ENCODE data around the gene ZNF805.
"Not testable (repeated sequence)": the region's sequence is repeated elsewhere in the genome, so short reads cannot be mapped to it uniquely, and the experiment has no call there.

Gene ZNF805

DNA sequence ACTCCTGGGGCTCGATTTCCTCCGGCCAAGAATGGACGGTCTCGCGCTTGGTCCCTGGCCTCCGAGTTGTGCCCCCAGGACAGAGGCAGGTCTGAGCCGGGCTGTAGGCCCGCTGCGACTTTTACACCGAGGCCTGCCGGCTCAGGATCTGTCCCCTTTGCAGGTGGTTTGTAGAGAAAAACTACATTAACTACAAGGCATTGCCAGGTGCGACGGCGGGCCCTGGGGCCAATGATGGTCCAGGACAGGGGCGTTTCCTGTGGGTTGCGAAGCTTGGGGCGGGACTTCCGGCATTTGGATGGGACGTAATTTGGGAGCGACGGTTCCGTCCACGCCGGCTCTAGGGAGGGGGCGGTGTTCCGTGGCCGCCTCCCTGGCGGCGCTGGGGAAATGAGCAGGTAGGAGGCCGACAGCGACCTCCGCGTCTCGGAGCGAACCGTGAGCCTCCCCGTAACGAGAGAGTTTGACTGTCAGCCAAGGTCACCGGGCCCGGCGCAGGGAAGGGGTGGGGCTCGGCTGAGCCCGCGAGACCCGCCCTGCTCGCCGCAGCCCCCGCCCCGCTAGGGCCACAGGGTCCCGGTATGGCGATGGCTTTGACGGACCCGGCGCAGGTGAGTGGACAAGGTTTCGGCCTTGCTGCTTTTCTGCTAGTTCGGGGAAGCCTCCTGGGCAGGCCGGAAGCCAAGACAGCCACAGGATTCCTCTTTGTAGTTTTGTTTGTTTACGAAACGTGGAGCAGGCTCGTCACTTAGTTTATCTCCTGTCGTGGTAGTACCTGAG lies at the start of gene ZNF805:
Gene ZNF805 (plus strand): TSS at position 322 of the 780 bp plus-strand sequence. CDS start 260 bp downstream, at position 582.
- no peak for FAIRE-seq

DNA sequence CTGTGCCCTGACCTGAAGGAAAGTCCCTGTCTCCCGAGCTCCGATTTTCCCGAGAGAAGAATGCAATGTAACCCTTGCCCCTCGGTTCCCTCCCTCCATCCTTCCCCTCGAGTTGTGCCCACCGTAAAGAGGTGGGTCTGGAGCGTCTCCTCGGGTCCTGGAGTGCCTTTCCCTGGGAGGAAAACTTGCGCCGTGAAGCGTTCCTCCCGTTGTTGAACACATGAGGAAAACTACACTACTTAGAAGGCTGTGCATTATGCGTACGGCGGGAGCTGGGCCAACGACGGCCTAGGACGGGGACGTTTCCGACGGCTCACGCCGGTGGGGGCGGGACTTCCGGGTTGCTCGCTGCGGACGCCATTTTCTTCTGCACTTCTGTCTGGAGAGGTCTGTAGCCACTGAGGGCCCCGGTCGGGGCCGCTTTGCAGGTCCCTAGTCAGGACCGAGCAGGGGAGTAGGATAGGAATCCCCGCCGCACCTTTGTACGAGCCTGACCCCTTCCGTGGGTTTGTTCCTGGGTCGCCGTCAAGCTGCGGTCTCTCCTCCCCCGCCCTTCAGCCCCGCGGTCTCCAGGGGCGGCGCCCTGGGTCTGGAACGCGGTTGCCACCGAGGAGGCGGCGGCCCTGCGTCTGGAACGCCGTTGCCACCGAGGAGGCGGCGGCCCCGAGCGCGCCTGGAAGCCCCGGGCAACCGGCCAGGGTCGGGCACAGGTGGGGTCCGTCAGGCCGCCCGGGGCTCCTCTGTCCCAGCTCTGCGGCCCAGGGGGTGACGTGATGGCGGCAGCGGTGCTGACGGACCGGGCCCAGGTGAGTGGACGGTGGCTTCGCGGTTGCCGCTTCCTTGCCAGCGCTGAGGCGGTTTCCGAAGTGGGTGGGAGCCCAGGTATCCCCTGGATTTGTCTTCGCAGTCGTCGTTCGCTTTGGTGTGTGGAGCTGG lies 49.0 kb upstream of the ZNF805 start, which contains the start of gene ZNF264:
Gene ZNF264 (plus strand): TSS at position 360 of the 936 bp plus-strand sequence. CDS start 414 bp downstream, at position 774.
- FAIRE-seq: no peak

DNA sequence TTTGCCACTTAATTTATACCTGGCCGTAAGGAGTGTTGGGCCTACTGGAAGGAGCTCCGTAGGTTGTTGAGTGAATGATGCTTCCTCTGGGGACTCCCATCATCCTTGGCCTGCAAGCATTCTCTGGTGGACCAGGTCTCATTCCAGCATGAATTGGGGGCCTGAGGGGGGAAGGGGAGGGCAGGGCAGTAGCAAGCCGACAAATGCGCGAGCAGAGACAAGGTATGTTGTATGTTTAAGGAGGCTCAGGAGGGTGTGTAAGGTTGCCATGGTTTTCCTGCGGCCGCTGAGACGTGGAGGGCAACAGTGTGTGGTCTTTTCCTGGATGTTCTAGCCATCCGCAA lies 48.4 kb upstream of the ZNF805 start:
- no peak for FAIRE-seq

- FAIRE-seq: no peak
These were observed 47.4 kb upstream of the ZNF805 start for GRCh38 chr19:57192993-57193392.

DNA sequence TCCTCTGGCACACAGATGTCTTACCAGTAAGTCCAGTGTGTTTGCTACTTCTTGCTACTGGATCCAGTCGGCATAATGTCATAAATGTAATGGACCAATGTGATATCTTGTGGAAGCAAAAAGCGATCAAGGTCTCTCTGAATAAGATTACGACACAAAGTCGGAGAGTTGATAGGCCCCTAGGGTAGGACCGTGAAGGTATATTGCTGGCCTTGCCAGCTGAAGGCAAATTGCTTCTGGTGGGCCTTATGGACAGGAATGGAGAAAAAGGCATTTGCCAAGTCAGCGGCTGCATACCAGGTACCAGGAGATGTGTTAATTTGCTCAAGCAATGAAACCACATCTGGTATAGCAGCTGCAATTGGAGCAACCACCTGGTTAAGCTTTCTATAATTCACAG lies 42.6 kb upstream of the ZNF805 start:
- not testable (repeated sequence) for FAIRE-seq

DNA sequence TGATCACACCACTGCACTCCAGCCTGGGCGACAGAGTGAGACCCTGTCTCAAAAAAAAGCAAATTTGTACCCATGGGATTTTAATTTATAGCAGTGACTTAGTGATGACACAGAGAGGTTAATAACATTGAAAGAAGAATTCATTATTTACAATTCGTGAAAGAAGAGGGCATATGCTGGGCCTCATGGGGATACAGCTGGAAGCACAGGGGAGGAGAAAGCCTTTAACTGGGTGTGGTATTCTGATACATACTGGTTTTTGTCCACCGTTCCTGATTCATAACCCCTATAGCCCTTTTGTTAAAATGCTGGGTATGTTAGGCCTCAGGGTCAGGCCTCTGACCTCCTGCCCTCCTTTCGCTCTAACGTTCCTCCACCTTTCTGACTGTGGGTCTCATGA lies 38.3 kb upstream of the ZNF805 start:
- no peak for FAIRE-seq

- FAIRE-seq: no peak
These were observed 30.1 kb upstream of the ZNF805 start for GRCh38 chr19:57210381-57210780.

GRCh38 chr19:57212109-57212508 lies 28.3 kb upstream of the ZNF805 start:
- FAIRE-seq: no peak

GRCh38 chr19:57227502-57227901 lies 12.9 kb upstream of the ZNF805 start:
- FAIRE-seq: no peak

DNA sequence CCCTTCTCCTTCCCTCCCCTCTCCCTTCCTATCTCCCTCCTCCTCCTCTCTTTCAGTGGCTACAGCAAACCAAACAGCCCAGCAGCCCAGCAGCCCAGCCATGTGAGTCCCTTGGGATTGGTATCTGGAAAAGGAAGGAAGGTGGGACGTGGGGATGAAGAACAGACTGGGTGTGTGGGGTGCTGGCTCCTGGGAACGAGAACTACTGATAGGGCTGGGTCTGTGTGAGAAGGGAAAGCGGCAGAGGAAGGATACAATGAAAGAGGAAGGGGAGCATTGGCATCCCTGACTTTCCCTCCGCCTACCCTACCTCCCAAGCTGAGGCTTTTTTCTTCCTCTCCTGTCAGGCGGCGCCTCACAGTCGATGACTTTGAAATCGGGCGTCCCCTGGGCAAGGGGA lies 8.7 kb upstream of the ZNF805 start:
- FAIRE-seq: no peak

DNA sequence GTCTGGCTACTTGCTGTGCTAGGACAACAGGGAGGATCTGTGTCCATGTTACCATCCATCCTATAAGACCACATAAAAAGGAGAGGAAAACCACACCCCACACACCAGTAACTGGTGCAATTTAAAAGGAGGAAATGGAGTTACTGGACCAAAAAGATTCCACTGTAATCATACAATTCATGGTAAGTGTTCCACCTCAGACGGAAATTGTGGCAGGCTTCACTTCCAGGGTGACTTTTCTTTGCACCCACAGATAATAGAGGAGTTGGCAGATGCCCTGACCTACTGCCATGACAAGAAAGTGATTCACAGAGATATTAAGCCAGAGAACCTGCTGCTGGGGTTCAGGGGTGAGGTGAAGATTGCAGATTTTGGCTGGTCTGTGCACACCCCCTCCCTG lies 7.2 kb upstream of the ZNF805 start:
- no peak for FAIRE-seq

- FAIRE-seq: no peak
These were observed 486 bp upstream of the ZNF805 start for GRCh38 chr19:57239982-57240310.

- FAIRE-seq: no peak
These were observed 744 bp downstream of the ZNF805 start for GRCh38 chr19:57241176-57241575.

GRCh38 chr19:57242821-57243220 lies 2.4 kb downstream of the ZNF805 start:
- no peak for FAIRE-seq

- no peak for FAIRE-seq
These were observed 4.1 kb downstream of the ZNF805 start for GRCh38 chr19:57244513-57244912.

DNA sequence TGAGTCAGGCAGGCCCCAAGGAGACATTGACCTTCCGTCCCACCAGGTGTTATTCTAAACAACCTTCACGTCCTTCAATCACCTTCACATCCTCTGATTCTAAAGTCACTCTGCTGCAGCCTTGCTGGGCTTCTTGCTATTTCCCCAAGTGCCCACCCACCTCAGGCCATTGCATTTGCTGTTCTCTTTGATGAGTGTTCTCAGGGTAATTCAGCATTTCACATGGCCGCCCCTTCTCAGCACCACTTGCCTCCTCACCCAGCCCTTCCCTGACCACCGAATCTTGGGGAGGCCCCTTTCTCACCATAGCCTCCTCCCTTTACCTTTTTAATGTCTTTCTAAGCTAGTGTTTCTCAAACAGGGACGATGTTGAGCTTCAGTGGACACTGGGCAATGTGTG lies 4.6 kb downstream of the ZNF805 start:
- no peak for FAIRE-seq

DNA sequence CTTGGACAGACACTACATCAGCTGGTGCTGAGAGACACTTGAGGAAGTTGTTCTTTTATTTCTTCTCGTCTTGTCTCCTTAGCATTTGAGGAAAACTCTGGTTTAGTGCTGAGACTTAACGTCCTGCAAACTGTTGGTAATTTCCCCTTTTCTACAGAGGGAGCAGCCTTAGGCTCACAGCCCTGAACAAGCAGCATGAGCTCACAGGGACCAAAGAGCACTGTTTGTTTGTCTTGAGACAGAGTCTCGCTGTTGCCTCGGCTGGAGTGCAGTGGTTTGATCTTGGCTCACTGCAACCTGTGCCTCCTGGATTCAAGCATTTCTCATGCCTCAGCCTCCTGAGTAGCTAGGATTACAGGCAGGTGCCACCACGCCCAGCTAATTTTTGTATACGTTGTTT lies 5.5 kb downstream of the ZNF805 start:
- no peak for FAIRE-seq

- FAIRE-seq: no peak
These were observed 8.2 kb downstream of the ZNF805 start for GRCh38 chr19:57248646-57249045.

DNA sequence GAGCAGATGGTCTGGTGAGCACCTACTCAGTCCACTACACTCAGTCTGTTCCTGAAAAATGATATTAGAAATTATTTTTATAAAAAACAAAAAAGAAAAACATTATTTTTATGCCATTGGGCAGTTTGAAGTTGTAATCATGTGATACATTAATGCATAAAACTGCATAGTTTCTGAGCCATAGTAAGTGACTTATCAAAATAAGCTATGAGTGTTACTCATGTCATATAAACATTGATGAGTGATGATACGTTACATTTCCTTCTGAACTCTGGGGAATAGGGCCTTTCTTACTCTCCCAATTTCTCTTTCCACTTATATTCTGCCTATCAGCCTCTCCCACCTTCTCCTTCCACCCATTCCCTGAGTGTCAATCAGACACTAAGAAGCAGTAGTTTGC lies 8.9 kb downstream of the ZNF805 start:
- no peak for FAIRE-seq

GRCh38 chr19:57253767-57254166 lies 13.3 kb downstream of the ZNF805 start:
- not testable (repeated sequence) for FAIRE-seq

DNA sequence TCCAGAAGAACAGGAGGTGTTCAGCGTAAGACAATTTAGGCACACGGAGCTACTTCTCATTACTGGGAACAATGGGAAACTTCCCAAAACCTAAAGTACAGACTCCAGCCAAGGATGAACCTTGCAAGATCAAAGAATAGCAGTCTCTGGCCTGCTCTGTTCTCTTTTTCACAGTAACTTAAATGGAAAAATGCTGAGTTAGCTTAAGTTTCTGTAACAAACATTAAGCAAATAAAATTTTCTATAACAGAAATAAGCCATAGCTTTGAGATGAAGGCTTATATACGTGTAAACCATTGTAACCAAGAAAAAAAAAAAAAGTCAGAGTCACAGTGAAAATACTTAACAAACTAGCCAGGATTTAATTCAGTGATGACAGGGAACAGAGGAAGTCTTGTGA lies 21.6 kb downstream of the ZNF805 start:
- no peak for FAIRE-seq

GRCh38 chr19:57263244-57263741 lies 22.9 kb downstream of the ZNF805 start:
- no peak for FAIRE-seq

DNA sequence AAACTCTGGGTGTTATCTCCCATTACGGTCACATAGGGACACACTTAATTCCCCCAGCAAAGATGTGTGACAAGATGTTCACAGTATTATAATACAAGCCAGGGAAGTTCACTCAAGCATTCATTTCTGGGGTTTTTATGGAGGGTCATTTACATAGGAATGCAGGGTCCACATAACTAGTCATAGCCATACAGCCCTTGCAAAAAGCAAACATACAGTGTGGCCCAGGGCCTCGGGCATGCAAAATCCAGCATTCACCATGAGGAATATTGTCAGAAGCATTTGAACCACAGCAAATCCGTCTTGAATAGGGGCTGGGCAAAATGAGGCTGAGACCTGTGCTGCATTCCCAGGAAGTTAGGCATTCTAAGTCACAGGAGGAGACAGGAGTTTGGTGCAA lies 26.9 kb downstream of the ZNF805 start:
- FAIRE-seq: no peak

Data from colon (tissue), 2 donors.